Measurements from ENCODE around the gene ERCC3.

The ERCC3 gene

DNA sequence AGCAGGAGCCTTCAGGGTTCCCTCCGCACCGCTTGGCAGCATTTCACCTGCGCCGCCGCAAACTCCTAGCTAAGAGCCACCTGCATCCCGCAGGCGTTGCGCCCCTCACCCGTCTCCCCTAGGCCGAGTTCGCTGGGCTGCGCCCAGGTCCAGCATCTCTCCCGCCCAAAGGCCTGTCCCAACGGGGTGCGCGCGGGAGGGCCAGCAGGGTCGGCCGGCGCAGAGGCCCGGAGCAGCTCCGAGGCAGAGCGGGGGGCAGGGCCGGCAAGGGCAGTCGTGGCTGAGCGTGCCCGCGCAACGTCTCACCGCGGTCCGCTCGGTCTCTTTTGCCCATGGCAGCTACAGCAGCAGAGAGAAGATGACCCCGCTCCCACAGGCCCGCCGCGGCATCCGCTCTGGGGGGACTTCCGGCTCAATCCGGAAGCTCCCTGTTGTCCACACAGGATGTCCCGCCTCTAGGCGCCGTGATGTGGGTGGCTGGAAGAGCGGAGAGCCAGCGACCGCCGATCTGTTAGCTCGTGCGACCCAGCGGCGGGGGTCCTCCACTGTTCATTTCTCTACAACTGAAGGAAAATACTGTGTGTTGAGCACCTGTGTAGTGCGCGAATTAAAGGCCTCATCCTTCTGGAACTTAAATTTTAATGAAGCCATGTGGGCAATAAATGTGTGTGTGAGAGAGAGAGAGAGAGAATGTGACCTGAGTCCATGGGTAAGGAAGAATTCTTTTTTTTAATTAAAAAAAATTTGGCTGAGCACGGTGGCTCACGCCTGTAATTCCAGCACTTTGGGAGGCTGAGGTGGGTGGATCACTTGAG, at the start of gene ERCC3:
TSS of gene ERCC3 (minus strand) at position 397 of the 815 bp plus-strand sequence. CDS start at position 334, 63 bp downstream.
- peaks cover 4% of the 10 kb centered on the region for H3K4me1 ChIP-seq (ENCODE audit: control insufficient read depth, insufficient read depth, low read length)
- H3K9ac ChIP-seq (ENCODE audit: low read length) = peak within 1 kb of the TSS; percentile 97
- H3K9me3 ChIP-seq (ENCODE audit: control insufficient read depth, low read length) = no peaks in the 10 kb centered on the region
- H3K4me3 ChIP-seq (ENCODE audit: low read length) = peak within 1 kb of the TSS; percentile 97
- H3K36me3 ChIP-seq (ENCODE audit: control insufficient read depth, insufficient read depth, low read length, severe bottlenecking) = peaks cover 34% of the 10 kb centered on the region
- peak; percentile 90 for DNase-seq (ENCODE audit: low read depth)
- H3K27me3 ChIP-seq (replicated peaks; ENCODE audit: control insufficient read depth, insufficient read depth, low read length) = no peaks in the 10 kb centered on the region

DNA sequence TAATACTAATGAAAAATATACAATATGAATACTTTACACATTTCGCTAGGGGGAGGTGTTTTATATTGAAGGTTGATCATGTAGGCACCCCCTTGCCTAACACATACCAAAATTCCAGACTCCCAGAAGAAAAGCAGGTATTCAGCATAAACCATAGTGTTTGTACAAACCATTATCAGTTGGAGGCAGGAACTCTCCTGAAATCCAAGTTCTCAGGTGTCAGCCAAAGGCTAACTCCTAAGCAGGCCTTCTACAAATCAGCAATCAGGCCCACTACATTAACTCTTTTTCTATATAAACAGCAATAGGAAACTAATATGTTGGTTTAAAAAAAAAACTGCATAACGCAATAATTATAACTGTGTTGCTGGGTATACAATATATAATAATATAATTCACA, 49.3 kb upstream of the ERCC3 start:
- Histone ChIP-seq H3K36me3 (ENCODE audit: control insufficient read depth, insufficient read depth, low read length, severe bottlenecking) (peaks cover 20% of the 10 kb centered on the region), H3K27me3 (replicated peaks; ENCODE audit: control insufficient read depth, insufficient read depth, low read length) (no peaks in the 10 kb centered on the region), H3K9me3 (ENCODE audit: control insufficient read depth, low read length) (no peaks in the 10 kb centered on the region), H3K4me3 (ENCODE audit: low read length) (no peak overlapping the region), H3K4me1 (ENCODE audit: control insufficient read depth, insufficient read depth, low read length) (peaks cover 17% of the 10 kb centered on the region), H3K9ac (ENCODE audit: low read length) (no peak overlapping the region)
- DNase-seq (ENCODE audit: low read depth) = no peak

DNA sequence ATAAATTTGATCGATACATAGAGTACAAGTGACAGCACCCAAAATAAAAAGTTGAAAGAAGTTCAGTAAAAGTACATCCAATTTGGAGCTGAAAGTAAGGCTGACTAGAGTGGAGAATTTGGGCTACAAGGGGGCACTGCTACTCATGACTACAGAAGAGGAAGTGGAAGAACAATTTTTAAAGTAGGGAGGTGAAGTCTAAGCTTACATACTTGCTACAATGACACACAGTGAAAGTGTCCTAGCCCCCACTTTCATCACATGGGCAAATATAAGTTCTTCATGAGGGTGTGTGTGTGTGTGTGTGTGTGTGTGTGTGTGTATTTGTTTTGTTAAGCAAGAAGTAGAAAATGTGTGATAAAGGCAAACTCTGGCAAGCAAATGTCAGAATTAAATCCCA, 48.2 kb upstream of the ERCC3 start:
- Histone ChIP-seq H3K9me3 (ENCODE audit: control insufficient read depth, low read length) (no peaks in the 10 kb centered on the region), H3K4me1 (ENCODE audit: control insufficient read depth, insufficient read depth, low read length) (peaks cover 8% of the 10 kb centered on the region), H3K27me3 (replicated peaks; ENCODE audit: control insufficient read depth, insufficient read depth, low read length) (no peaks in the 10 kb centered on the region), H3K4me3 (ENCODE audit: low read length) (no peak overlapping the region), H3K36me3 (ENCODE audit: control insufficient read depth, insufficient read depth, low read length, severe bottlenecking) (peaks cover 31% of the 10 kb centered on the region), H3K9ac (ENCODE audit: low read length) (no peak overlapping the region)
- DNase-seq (ENCODE audit: low read depth) = no peak

DNA sequence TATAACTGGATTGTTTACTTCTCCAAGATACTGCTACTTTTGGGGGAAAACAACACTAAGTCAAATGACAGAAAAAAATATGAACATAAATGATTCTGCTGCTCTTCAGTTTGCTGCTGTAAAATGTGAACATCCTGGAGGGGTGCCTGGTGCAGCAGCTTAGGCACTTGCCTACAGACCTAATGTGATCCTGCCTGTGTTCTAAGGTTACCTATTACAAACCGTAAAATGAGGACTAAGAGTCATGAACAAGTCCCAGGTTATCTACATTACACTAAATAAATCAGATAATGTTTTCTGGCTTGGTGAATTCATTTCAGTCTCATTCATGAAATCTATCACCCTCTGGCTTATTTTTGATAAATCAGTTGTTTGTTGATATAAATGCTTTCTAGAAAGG, 38.4 kb upstream of the ERCC3 start:
- Histone ChIP-seq H3K4me1 (ENCODE audit: control insufficient read depth, insufficient read depth, low read length) (peaks cover 10% of the 10 kb centered on the region), H3K36me3 (ENCODE audit: control insufficient read depth, insufficient read depth, low read length, severe bottlenecking) (peaks cover 79% of the 10 kb centered on the region), H3K9ac (ENCODE audit: low read length) (no peak overlapping the region), H3K27me3 (replicated peaks; ENCODE audit: control insufficient read depth, insufficient read depth, low read length) (no peaks in the 10 kb centered on the region), H3K4me3 (ENCODE audit: low read length) (no peak overlapping the region), H3K9me3 (ENCODE audit: control insufficient read depth, low read length) (no peaks in the 10 kb centered on the region)
- DNase-seq (ENCODE audit: low read depth) = no peak

DNA sequence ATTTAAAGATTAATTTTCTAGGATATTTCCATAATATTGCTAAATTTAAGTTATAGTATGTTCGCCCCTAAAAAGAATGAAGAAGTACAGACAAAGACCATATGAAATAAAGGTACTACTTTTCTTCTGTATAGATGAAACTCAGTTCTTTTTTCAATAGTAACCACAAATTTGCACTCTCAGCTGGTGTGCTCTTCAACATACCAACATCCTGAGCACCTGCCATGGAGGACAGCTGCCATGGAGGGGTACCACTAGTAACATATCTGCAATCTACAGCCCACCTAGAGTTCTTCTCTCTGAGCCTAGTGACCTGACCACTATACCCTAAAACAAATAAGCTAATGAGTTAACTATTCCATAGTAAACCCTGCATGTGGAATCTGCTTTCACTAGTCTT, 36.8 kb upstream of the ERCC3 start:
- Histone ChIP-seq H3K9me3 (ENCODE audit: control insufficient read depth, low read length) (no peaks in the 10 kb centered on the region), H3K4me1 (ENCODE audit: control insufficient read depth, insufficient read depth, low read length) (peaks cover 10% of the 10 kb centered on the region), H3K9ac (ENCODE audit: low read length) (no peak overlapping the region), H3K27me3 (replicated peaks; ENCODE audit: control insufficient read depth, insufficient read depth, low read length) (no peaks in the 10 kb centered on the region), H3K4me3 (ENCODE audit: low read length) (no peak overlapping the region), H3K36me3 (ENCODE audit: control insufficient read depth, insufficient read depth, low read length, severe bottlenecking) (peaks cover 86% of the 10 kb centered on the region)
- DNase-seq (ENCODE audit: low read depth) = no peak

DNA sequence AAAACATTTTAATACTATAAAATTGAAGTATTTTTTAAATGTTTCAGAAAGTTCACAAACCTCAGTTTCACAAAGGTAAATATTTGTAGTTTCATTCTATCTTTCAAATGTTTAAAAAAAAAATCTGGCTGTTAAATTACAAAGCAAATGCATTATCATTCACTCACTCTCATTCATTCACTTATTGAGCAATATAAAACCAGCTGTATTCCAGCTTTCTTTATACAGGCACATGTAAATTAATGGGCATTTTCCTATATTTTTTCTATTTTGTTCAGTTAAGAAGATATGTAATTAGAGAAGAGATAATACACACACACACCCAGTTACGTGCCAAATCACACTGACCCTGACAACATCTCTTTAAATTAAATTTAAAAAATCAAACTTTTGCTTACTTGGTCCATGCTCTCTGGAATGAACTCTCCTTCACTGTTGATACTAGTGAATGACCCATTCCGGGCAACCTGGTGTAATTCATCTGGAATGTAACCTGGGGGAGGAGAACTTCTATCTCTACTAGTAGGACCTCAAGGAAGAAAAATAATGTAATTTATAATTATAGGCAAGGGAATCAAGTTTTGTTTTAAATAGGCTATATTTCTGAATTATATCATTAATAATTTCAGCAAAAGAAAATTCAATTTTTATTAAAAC, 32.5 kb upstream of the ERCC3 start:
- no peak overlapping the region for H3K9ac ChIP-seq (ENCODE audit: low read length)
- no peaks in the 10 kb centered on the region for H3K27me3 ChIP-seq (replicated peaks; ENCODE audit: control insufficient read depth, insufficient read depth, low read length)
- peaks cover 78% of the 10 kb centered on the region for H3K36me3 ChIP-seq (ENCODE audit: control insufficient read depth, insufficient read depth, low read length, severe bottlenecking)
- no peak overlapping the region for H3K4me3 ChIP-seq (ENCODE audit: low read length)
- peaks cover 16% of the 10 kb centered on the region for H3K4me1 ChIP-seq (ENCODE audit: control insufficient read depth, insufficient read depth, low read length)
- no peak for DNase-seq (ENCODE audit: low read depth)
- H3K9me3 ChIP-seq (ENCODE audit: control insufficient read depth, low read length) = no peaks in the 10 kb centered on the region

DNA sequence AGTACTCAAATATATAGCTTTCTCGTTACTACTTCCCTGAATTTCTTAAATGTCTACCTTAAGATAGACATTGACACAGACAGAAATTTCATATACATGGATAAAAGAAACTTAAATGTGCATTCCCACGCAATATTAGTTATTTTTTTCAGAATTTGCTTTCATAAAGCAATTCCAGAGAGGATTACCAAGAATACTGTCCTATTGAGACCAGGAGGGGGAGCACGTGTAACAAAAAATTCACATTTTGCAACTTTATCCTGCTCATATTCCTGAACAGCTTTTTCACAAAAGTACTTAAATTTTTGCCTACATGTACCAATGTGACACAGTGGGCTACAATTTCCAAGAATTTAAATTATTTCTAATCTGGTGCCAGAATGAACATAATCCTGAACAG, 30.7 kb upstream of the ERCC3 start:
- H3K4me3 ChIP-seq (ENCODE audit: low read length) = no peak overlapping the region
- H3K9me3 ChIP-seq (ENCODE audit: control insufficient read depth, low read length) = no peaks in the 10 kb centered on the region
- no peaks in the 10 kb centered on the region for H3K27me3 ChIP-seq (replicated peaks; ENCODE audit: control insufficient read depth, insufficient read depth, low read length)
- peaks cover 28% of the 10 kb centered on the region for H3K4me1 ChIP-seq (ENCODE audit: control insufficient read depth, insufficient read depth, low read length)
- H3K9ac ChIP-seq (ENCODE audit: low read length) = no peak overlapping the region
- DNase-seq (ENCODE audit: low read depth) = peak; percentile 83
- H3K36me3 ChIP-seq (ENCODE audit: control insufficient read depth, insufficient read depth, low read length, severe bottlenecking) = peaks cover 67% of the 10 kb centered on the region

DNA sequence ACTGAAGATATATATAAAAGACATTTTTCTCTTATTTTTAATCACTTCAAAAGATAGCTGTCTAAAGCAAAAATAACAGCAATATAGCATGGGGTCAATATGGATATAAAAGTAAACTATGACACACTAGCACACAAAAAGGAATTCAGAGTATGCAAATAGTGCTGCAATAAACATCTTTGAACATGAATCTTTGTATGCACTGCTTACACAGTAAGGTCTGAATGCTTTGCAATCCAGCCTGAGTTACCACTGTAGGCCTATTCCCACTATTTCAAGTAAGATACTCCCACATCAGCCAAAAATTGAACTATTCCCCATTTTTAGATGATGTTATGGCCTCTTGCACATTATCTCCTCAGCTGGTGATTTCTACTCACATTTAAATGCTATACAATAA, 27.4 kb upstream of the ERCC3 start:
- Histone ChIP-seq H3K4me3 (ENCODE audit: low read length) (peak overlapping the region; percentile 10), H3K36me3 (ENCODE audit: control insufficient read depth, insufficient read depth, low read length, severe bottlenecking) (peaks cover 67% of the 10 kb centered on the region), H3K9me3 (ENCODE audit: control insufficient read depth, low read length) (no peaks in the 10 kb centered on the region), H3K9ac (ENCODE audit: low read length) (peak overlapping the region; percentile 50), H3K27me3 (replicated peaks; ENCODE audit: control insufficient read depth, insufficient read depth, low read length) (no peaks in the 10 kb centered on the region), H3K4me1 (ENCODE audit: control insufficient read depth, insufficient read depth, low read length) (peaks cover 26% of the 10 kb centered on the region)
- DNase-seq (ENCODE audit: low read depth) = peak; percentile 63

DNA sequence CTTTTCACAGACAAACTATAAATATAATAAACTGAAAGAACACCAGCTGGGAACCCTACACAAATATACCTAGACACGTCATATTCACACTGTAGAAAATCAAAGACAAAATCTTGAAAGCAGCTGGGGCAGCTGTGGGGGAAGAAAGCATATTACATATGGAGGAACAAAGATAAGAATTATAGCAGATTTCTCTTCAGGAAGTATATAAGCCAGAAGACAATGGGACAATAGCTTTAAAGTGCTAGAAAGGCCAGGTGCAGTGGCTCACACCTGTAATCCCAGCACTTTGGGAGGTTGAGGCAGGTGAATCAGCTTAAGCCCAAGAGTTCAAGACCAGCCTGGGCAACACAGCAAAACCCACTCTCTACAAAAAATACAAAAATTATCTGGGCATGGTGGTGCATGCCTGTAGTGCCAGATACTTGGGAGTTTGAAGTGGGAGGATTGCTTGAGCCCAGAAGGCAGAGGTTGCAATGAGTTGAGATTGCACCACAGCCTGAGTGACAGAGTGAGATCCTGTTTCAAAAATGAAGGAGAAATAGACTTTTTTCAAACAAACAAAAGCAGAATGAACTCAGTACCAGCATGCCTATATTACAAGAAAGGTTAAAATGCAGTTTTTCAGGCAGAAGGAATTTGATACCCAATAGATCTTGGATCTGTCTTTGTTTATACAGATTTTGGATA, 26.8 kb upstream of the ERCC3 start:
- H3K9ac ChIP-seq (ENCODE audit: low read length) = peak overlapping the region; percentile 50
- peak overlapping the region; percentile 10 for H3K4me3 ChIP-seq (ENCODE audit: low read length)
- H3K36me3 ChIP-seq (ENCODE audit: control insufficient read depth, insufficient read depth, low read length, severe bottlenecking) = peaks cover 69% of the 10 kb centered on the region
- DNase-seq (ENCODE audit: low read depth) = peak; percentile 63
- peaks cover 20% of the 10 kb centered on the region for H3K4me1 ChIP-seq (ENCODE audit: control insufficient read depth, insufficient read depth, low read length)
- H3K27me3 ChIP-seq (replicated peaks; ENCODE audit: control insufficient read depth, insufficient read depth, low read length) = no peaks in the 10 kb centered on the region
- no peaks in the 10 kb centered on the region for H3K9me3 ChIP-seq (ENCODE audit: control insufficient read depth, low read length)

DNA sequence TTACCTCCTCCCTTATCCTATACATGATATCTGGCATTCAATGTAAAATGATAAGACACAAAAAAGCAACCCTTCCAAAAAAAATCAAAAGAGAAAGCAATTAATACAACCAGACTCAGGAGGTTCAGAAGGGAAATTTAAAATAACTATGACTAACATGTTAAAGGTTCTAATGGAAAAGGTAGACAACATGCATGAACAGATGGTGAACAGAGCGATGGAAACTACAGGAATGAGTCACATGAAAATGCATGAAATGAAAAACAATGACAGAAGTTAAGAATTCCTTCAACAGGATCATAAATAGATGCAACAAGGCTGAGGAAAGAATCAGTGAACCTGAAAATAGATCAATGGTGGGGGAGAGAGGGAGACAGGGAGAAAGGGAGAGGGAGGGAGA, 26.1 kb upstream of the ERCC3 start:
- H3K4me3 ChIP-seq (ENCODE audit: low read length) = no peak overlapping the region
- no peak overlapping the region for H3K9ac ChIP-seq (ENCODE audit: low read length)
- no peaks in the 10 kb centered on the region for H3K9me3 ChIP-seq (ENCODE audit: control insufficient read depth, low read length)
- H3K27me3 ChIP-seq (replicated peaks; ENCODE audit: control insufficient read depth, insufficient read depth, low read length) = no peaks in the 10 kb centered on the region
- peaks cover 18% of the 10 kb centered on the region for H3K4me1 ChIP-seq (ENCODE audit: control insufficient read depth, insufficient read depth, low read length)
- DNase-seq (ENCODE audit: low read depth) = no peak
- peaks cover 67% of the 10 kb centered on the region for H3K36me3 ChIP-seq (ENCODE audit: control insufficient read depth, insufficient read depth, low read length, severe bottlenecking)

Measured in adipocyte (in vitro differentiated cells).